ENCODE measurements around the gene CLIP1. TPM values are rescaled to one million over a fixed set of nuclear protein-coding genes. Genes with fewer than 3 reads are reported as not detected.

The CLIP1 gene
- total RNA-seq, 1 donor, result 103 TPM

DNA sequence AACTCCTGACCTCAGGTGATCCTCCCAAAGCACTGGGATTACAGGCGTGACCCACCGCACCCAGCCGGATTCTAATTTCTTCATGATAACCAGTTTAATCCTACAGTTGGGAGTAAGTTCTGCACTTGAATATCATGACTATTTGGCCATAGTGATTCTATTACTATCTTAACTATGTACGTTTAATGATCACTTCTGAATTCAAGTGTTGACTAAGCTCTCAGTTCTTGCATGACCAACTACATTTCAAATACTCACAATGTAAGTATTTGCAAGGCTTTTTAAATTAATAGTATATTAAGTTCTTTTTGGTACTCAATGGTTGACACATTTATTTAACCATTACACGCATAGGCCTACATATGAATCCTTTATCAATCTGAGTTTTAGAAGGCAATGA lies 138.8 kb downstream of the CLIP1 start:
- TF ChIP-seq, protein P1, sequence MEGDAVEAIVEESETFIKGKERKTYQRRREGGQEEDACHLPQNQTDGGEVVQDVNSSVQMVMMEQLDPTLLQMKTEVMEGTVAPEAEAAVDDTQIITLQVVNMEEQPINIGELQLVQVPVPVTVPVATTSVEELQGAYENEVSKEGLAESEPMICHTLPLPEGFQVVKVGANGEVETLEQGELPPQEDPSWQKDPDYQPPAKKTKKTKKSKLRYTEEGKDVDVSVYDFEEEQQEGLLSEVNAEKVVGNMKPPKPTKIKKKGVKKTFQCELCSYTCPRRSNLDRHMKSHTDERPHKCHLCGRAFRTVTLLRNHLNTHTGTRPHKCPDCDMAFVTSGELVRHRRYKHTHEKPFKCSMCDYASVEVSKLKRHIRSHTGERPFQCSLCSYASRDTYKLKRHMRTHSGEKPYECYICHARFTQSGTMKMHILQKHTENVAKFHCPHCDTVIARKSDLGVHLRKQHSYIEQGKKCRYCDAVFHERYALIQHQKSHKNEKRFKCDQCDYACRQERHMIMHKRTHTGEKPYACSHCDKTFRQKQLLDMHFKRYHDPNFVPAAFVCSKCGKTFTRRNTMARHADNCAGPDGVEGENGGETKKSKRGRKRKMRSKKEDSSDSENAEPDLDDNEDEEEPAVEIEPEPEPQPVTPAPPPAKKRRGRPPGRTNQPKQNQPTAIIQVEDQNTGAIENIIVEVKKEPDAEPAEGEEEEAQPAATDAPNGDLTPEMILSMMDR (IDR thresholded peaks at IDR 0.05; ENCODE audit: extremely low read depth, low read depth, low read length), result no peak
- H3K4me2 ChIP-seq (ENCODE audit: insufficient read depth, low read length), result no peak overlapping the region

DNA sequence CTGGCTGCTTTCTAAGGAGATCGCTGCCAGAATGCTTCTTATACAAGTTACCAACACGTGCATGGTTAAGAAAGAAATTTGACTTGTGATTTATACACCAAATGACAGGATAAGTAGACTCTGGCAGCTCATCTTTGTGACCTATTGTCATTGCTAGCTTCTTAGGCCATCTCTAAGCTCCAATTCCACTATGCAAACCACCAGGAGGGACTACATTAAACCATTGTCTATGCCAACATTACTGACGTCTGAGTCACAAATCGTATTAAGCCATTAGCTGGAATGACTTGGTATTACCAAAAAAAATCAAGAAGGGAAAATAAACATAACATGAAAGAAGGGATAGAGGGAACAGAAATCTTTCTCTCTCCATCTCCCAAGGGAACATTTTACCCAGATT lies 140.4 kb downstream of the CLIP1 start:
- no peaks in the 10 kb centered on the region for H3K9me3 ChIP-seq (ENCODE audit: low read depth, low read length)
- no peaks in the 10 kb centered on the region for H3K79me2 ChIP-seq (ENCODE audit: insufficient read depth, low read length)
- peak overlapping the region; percentile 25 for H3K4me2 ChIP-seq (ENCODE audit: insufficient read depth, low read length)
- H4K20me1 ChIP-seq (ENCODE audit: insufficient read depth, low read length), result peaks cover 4% of the 10 kb centered on the region
- no peaks in the 10 kb centered on the region for H3K27me3 ChIP-seq (ENCODE audit: insufficient read depth, low read length)
- peaks cover 15% of the 10 kb centered on the region for H3K4me1 ChIP-seq (ENCODE audit: insufficient read depth, low read length)
- H3K27ac ChIP-seq (ENCODE audit: low read depth, low read length), result peak overlapping the region; percentile 0
- DNase-seq (ENCODE audit: insufficient read length, low spot score, missing footprints), result peak; percentile 80
- TF ChIP-seq, protein P1 (IDR thresholded peaks at IDR 0.05; ENCODE audit: extremely low read depth, low read depth, low read length), result no peak
- no peak overlapping the region for H2AFZ ChIP-seq (ENCODE audit: low read length)
- no peak overlapping the region for H3K4me3 ChIP-seq (ENCODE audit: insufficient read depth, low read length)
- H3K36me3 ChIP-seq (ENCODE audit: insufficient read depth, low read length), result peaks cover 25% of the 10 kb centered on the region

More for the DNA sequence above, 138.8 kb downstream of the CLIP1 start:
- DNase-seq (ENCODE audit: insufficient read length, low spot score, missing footprints), result no peak
- peaks cover 12% of the 10 kb centered on the region for H3K36me3 ChIP-seq (ENCODE audit: insufficient read depth, low read length)
- peaks cover 15% of the 10 kb centered on the region for H3K4me1 ChIP-seq (ENCODE audit: insufficient read depth, low read length)
- H3K4me3 ChIP-seq (ENCODE audit: insufficient read depth, low read length), result no peak overlapping the region
- no peak overlapping the region for H2AFZ ChIP-seq (ENCODE audit: low read length)
- no peaks in the 10 kb centered on the region for H3K79me2 ChIP-seq (ENCODE audit: insufficient read depth, low read length)
- H3K9me3 ChIP-seq (ENCODE audit: low read depth, low read length), result no peaks in the 10 kb centered on the region
- H3K27ac ChIP-seq (ENCODE audit: low read depth, low read length), result no peak overlapping the region
- no peaks in the 10 kb centered on the region for H3K27me3 ChIP-seq (ENCODE audit: insufficient read depth, low read length)
- peaks cover 4% of the 10 kb centered on the region for H4K20me1 ChIP-seq (ENCODE audit: insufficient read depth, low read length)

DNA sequence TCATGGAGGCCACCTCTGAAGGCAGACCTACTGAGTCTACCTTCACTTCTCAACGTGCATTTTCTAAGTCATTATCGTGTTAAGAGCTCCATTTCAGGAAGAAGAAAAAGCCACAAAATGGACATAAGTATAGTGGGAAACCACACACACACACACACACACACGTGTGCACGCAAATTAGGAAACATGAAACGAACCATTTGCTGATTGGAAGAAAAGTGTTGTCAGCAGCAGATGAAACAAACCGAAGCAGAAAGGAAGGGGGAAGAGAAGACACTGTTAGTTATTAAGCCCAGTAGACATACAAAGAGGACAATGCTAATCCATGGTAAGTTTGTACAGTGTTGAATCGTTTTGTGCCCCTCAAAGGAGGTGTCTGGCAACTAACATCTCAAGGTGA lies 146.2 kb downstream of the CLIP1 start:
- H3K79me2 ChIP-seq (ENCODE audit: insufficient read depth, low read length), result no peaks in the 10 kb centered on the region
- no peak overlapping the region for H3K4me2 ChIP-seq (ENCODE audit: insufficient read depth, low read length)
- no peaks in the 10 kb centered on the region for H3K9me3 ChIP-seq (ENCODE audit: low read depth, low read length)
- no peaks in the 10 kb centered on the region for H3K27me3 ChIP-seq (ENCODE audit: insufficient read depth, low read length)
- DNase-seq (ENCODE audit: insufficient read length, low spot score, missing footprints), result no peak
- peaks cover 48% of the 10 kb centered on the region for H3K36me3 ChIP-seq (ENCODE audit: insufficient read depth, low read length)
- TF ChIP-seq, protein P1 (IDR thresholded peaks at IDR 0.05; ENCODE audit: extremely low read depth, low read depth, low read length), result no peak
- H3K4me3 ChIP-seq (ENCODE audit: insufficient read depth, low read length), result no peak overlapping the region
- no peak overlapping the region for H3K27ac ChIP-seq (ENCODE audit: low read depth, low read length)
- peaks cover 3% of the 10 kb centered on the region for H3K4me1 ChIP-seq (ENCODE audit: insufficient read depth, low read length)
- no peaks in the 10 kb centered on the region for H4K20me1 ChIP-seq (ENCODE audit: insufficient read depth, low read length)
- no peak overlapping the region for H2AFZ ChIP-seq (ENCODE audit: low read length)

DNA sequence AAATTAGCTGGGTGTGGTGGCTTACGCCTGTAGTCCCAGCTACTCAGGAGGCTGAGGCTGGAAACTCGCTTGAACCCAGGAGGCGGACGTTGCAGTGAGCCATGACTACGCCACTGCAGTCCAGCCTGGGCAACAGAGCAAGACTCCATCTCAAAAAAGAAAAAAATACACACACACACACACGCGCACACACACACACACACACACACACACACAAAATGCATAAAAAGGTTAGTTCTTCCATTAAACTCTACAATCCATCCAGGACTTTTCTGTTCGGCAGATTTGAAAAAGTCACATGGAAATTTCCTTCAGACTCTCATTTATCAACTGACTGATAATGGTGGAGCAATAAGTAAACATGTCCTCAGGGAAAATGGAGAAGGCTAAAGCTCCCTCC lies 147.0 kb downstream of the CLIP1 start:
- H3K4me3 ChIP-seq (ENCODE audit: insufficient read depth, low read length), result no peak overlapping the region
- H3K27ac ChIP-seq (ENCODE audit: low read depth, low read length), result no peak overlapping the region
- DNase-seq (ENCODE audit: insufficient read length, low spot score, missing footprints), result no peak
- H2AFZ ChIP-seq (ENCODE audit: low read length), result no peak overlapping the region
- peaks cover 3% of the 10 kb centered on the region for H3K4me1 ChIP-seq (ENCODE audit: insufficient read depth, low read length)
- no peaks in the 10 kb centered on the region for H4K20me1 ChIP-seq (ENCODE audit: insufficient read depth, low read length)
- H3K79me2 ChIP-seq (ENCODE audit: insufficient read depth, low read length), result no peaks in the 10 kb centered on the region
- no peak overlapping the region for H3K4me2 ChIP-seq (ENCODE audit: insufficient read depth, low read length)
- TF ChIP-seq, protein P1 (IDR thresholded peaks at IDR 0.05; ENCODE audit: extremely low read depth, low read depth, low read length), result no peak
- H3K9me3 ChIP-seq (ENCODE audit: low read depth, low read length), result no peaks in the 10 kb centered on the region
- H3K36me3 ChIP-seq (ENCODE audit: insufficient read depth, low read length), result peaks cover 51% of the 10 kb centered on the region
- H3K27me3 ChIP-seq (ENCODE audit: insufficient read depth, low read length), result no peaks in the 10 kb centered on the region

Data from osteoblast (primary cell).